Right lobe of liver (tissue), 4 donors: ENCODE measurements around the gene TAF3.

ENCODE experiments used
- POLR2A ChIP-seq: fragments of 450-650 bp; IDR thresholded peaks from one replicate; pipeline ENCODE4 v1.6.1; 2017; ENCODE audit warnings: antibody characterized with exemption, mild to moderate bottlenecking
- TF ChIP-seq, protein P1 (sequence below), 4 donors: fragments of 200-600 bp in 3 of 4; fragments of 450-650 bp in 1 of 4; IDR thresholded peaks; one replicate each; pipeline versions ENCODE4 v1.5.1 to v1.8.0; 2016 to 2022; ENCODE audit warnings: antibody characterized with exemption in 4 of 4, mild to moderate bottlenecking in 2 of 4
- donor health status: DM: no; HTN: no; CAD: no.
- donor health status: DM: no; HTN: no; CAD: no.
- donor health status: DM: no; HTN: yes; CAD: no.

DNA sequence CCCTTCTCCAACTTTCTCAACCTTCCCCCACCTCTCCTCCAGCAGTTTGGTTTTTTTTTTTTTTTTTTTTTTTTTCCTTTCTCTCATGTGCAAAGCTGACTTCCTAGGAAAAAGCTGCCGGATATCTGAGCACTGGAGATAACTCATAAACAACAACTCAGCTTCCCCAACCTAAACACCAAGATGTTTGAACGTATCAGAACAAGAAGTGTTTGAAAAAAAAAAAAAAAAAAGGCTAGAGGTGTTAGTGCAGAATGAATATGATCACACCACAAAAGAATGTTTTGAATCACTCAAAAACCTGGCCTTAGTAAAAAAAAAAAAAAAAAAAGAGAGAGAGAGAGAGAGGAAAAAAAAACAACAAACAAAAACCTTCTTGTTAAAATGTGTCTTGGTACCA, 247.3 kb downstream of the TAF3 start:
- TF ChIP-seq, protein P1, sequence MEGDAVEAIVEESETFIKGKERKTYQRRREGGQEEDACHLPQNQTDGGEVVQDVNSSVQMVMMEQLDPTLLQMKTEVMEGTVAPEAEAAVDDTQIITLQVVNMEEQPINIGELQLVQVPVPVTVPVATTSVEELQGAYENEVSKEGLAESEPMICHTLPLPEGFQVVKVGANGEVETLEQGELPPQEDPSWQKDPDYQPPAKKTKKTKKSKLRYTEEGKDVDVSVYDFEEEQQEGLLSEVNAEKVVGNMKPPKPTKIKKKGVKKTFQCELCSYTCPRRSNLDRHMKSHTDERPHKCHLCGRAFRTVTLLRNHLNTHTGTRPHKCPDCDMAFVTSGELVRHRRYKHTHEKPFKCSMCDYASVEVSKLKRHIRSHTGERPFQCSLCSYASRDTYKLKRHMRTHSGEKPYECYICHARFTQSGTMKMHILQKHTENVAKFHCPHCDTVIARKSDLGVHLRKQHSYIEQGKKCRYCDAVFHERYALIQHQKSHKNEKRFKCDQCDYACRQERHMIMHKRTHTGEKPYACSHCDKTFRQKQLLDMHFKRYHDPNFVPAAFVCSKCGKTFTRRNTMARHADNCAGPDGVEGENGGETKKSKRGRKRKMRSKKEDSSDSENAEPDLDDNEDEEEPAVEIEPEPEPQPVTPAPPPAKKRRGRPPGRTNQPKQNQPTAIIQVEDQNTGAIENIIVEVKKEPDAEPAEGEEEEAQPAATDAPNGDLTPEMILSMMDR (IDR thresholded peaks at IDR 0.05) = no peak
- no peak for TF ChIP-seq POLR2A
